ENCODE data around the gene MTHFD1.
"Not testable (repeated sequence)": the region's sequence is repeated elsewhere in the genome, so short reads cannot be mapped to it uniquely, and the experiment has no call there.

MTHFD1 gene

GRCh38 chr14:64387782-64388532 is at the start of gene MTHFD1:
Gene MTHFD1 (plus strand): TSS chr14:64388353. CDS start chr14:64388428, 75 bp downstream.
- peak; percentile 99 for DNase-seq

GRCh38 chr14:64338616-64339316 is 49.4 kb upstream of the MTHFD1 start:
- peak; percentile 96 for DNase-seq

- DNase-seq, result no peak
Measured at GRCh38 chr14:64340560-64341196, 47.5 kb upstream of the MTHFD1 start.

- no peak for DNase-seq
Measured at GRCh38 chr14:64347748-64348147, 40.4 kb upstream of the MTHFD1 start.

- no peak for DNase-seq
Measured at GRCh38 chr14:64349741-64350490, 38.2 kb upstream of the MTHFD1 start.

- no peak for DNase-seq
Measured at GRCh38 chr14:64363265-64363846, 24.8 kb upstream of the MTHFD1 start.

- DNase-seq, result no peak
Measured at GRCh38 chr14:64364907-64365306, 23.2 kb upstream of the MTHFD1 start.

GRCh38 chr14:64365358-64365889 is 22.7 kb upstream of the MTHFD1 start:
- not testable (repeated sequence) for DNase-seq

GRCh38 chr14:64369201-64369600 is 19.0 kb upstream of the MTHFD1 start:
- DNase-seq, result no peak

GRCh38 chr14:64387232-64387781 is 846 bp upstream of the MTHFD1 start:
- DNase-seq, result no peak

- DNase-seq, result peak; percentile 36
Measured at GRCh38 chr14:64388533-64389285, 556 bp downstream of the MTHFD1 start.

- DNase-seq, result no peak
Measured at GRCh38 chr14:64391113-64391725, 3.1 kb downstream of the MTHFD1 start.

- no peak for DNase-seq
Measured at GRCh38 chr14:64391986-64392385, 3.8 kb downstream of the MTHFD1 start.

GRCh38 chr14:64393189-64393726 is 5.1 kb downstream of the MTHFD1 start:
- DNase-seq, result not testable (repeated sequence)

GRCh38 chr14:64394423-64394822 is 6.3 kb downstream of the MTHFD1 start:
- no peak for DNase-seq

GRCh38 chr14:64394977-64395633 is 7.0 kb downstream of the MTHFD1 start:
- no peak for DNase-seq

GRCh38 chr14:64400829-64401459 is 12.8 kb downstream of the MTHFD1 start:
- DNase-seq, result no peak

GRCh38 chr14:64401949-64402348 is 13.8 kb downstream of the MTHFD1 start:
- no peak for DNase-seq

GRCh38 chr14:64405295-64405694 is 17.1 kb downstream of the MTHFD1 start:
- no peak for DNase-seq
